HG02870 (cell line): ENCODE results near the gene PPP2R2D.
A peak's percentile ranks its signal among the peaks of the same experiment; 100 is the strongest.
"Not testable (repeated sequence)": the region's sequence is repeated elsewhere in the genome, so short reads cannot be mapped to it uniquely, and the experiment has no call there.

Experiments
- ATAC-seq: cut with Tn5 transposase; IDR thresholded peaks from one replicate; pipeline ENCODE4 v1.9.1; 2021; ENCODE audit warnings: mild to moderate bottlenecking, moderate library complexity; ENCODE audit not compliant: unreplicated experiment

PPP2R2D gene

DNA sequence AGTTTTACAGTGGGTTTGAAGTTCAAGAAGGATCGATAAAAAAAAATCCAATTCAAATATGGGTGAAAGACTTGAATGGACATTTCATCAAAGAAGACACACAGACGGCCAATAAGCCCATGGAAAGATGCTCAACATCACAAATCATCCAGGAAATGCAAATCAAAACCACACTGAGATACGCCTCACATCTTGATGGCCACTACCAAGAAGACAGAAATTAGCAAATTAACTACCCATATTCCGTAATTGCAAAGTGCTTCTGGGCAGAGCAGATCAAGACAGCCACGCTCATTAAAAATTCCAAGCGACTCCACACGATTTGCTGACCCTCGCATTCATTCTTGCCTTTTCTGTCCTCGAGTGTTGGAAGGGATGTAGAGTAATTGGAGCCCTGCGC is 34.1 kb upstream of the PPP2R2D start:
- ATAC-seq = no peak

- ATAC-seq = no peak
Observed at GRCh38 chr10:131868436-131868835, 32.4 kb upstream of the PPP2R2D start.

GRCh38 chr10:131869344-131869743 is 31.5 kb upstream of the PPP2R2D start:
- no peak for ATAC-seq

GRCh38 chr10:131870411-131870810 is 30.4 kb upstream of the PPP2R2D start:
- ATAC-seq = no peak

GRCh38 chr10:131870831-131871672 is 29.8 kb upstream of the PPP2R2D start:
- ATAC-seq = no peak

DNA sequence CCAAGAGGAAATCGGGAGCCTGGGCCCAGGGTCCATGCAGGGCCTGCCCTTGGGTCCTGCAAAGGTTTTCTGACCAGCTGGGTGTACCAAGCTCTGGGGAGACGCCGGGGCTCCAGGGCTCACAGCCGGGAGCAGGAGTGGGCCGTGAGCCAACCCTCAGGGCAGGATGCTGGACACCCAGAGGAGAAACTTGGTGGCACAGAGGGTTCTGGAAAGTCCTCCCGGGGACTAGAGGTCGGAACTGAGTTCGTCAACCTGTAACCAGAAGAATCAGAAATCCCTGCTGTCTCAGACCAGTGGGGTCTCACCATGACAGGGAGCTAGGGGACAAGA is 29.2 kb upstream of the PPP2R2D start:
- no peak for ATAC-seq

DNA sequence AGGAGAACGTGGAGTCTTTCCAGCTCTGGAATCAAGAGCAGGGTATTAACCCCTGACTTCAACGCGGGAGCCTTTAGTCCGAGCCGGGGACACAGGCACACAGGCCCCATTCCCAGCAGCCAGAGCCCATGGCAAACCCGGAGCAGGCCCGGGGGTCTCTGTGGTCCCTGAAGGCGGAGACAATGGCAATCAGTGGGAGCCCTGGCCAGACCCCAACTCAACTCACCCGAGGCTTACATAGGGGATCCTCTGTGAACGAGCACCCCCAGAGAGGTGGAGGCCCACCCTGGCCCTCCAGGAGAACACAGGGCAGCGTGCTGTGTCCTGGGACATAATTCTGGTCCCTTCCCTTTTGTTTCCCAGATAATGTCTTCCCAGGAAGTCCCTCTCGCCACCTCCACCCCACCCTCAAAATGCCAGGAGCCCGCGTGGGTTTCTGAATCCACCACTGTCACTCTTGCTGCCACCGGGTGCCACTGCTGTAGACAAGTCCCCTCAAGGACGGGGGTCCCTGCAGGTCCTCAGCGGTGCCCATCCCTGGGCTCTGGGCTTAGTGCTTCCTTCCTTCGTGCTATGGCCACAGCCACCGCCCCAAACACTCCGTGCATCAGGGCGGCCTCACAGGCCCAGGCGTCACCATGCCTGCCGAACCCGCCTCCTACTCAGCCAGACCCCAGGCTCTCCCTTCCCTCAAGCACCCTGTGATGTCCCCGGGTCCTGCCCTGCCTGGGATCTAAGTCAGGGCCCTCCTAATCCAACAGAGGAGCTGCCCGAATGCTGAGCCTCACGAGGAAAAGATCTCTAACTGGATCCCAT is 28.6 kb upstream of the PPP2R2D start:
- ATAC-seq = no peak

GRCh38 chr10:131872827-131873375 is 27.9 kb upstream of the PPP2R2D start:
- ATAC-seq = no peak

DNA sequence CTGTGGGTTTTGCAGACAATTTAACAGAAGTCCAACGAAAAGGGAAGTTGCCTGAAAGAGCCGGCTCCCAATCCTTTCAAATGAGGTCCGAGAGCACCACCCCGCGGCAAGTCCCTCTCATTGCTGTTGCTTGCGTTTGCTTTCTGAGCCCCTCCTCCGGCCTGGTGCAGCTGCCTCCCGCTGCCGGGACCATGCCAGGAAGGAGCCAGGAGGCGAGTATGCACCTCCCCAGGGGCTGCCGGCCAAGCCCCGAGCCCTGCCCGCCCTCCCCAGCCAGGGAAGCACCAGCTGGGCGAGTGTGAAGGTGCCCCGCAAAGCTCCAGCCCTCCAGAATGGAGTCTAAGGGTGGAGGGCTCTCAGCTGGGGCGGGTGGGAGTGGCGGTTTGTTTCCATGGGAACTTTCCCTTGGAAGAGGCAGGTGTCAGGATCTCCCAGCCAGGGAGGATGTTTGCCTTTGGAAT is 25.8 kb upstream of the PPP2R2D start:
- ATAC-seq = peak; percentile 81

- no peak for ATAC-seq
Observed at GRCh38 chr10:131875501-131875900, 25.3 kb upstream of the PPP2R2D start.

GRCh38 chr10:131876017-131876416 is 24.8 kb upstream of the PPP2R2D start:
- no peak for ATAC-seq

DNA sequence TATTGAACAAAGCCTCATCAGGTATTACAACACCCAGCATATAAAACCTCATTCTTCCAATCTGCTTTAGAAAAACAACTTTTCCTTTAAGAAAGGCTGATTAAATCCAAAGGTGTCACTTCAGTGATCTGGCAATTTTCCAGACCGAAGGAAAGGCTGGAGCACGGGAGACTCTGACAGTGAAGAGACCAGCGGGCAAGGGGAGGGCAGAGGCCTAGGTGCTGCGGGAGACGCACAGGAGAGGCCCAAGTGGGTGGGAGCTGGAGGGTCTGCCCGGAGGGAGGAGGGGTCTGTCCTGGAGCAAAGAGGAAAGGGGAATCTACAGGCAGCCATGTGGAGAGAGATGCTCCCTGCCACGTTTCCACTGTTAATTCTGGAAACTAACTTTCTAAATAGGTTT is 24.3 kb upstream of the PPP2R2D start:
- no peak for ATAC-seq

GRCh38 chr10:131880016-131880590 is 20.7 kb upstream of the PPP2R2D start:
- no peak for ATAC-seq

DNA sequence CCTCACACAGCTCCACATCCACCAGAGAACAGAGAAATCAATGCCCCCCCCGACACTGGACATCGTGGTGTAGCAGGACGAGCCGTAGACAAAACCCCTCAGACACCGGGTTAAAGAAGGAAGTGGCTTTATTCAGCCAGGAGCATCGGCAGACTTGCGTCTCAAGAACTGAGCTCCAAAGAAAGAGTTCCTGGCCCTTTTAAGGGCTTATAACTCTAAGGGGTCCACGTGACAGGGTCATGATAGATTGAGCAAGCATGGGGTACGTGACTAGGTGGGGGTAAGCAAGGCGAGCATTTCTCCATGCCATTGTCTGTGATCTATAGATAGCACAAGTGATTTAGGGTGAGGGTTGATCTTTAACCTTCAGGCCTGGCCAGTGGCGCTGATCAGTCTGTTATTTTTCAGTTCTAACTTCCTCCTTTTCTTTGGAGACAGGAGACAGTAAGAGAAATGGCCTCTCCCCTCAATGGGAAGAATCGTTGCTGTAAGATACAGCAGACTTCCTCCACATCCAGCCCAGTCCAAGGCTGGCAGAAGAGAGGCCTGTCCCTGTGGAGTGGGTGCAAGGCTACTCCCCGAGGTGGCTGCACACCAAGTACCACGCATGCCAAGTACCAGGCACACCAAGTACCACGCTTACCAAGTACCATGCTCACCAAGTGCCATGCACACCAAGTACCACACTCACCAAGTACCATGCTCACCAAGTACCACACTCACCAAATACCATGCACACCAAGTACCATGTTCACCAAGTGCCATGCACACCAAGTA is 19.5 kb upstream of the PPP2R2D start:
- ATAC-seq = no peak

DNA sequence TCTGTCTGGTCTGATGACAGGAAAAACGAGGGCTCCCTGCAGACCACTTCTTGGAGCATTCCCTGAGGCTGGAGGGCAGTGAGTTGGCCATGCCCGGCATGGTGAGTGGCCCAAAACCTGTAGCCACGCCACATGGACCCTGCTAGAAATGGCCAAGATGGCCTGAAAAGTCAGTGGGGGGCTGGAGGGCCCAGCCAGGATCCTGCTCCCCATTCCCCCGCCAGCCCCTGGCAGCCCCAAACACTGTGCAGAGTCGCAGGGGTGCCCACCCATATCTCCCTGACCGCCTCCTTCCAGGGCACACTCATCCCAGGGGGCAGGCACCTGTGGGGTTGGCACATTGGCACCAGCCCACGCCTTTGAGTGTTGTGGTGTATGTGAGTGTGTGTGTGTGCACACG is 18.7 kb upstream of the PPP2R2D start:
- ATAC-seq = no peak

- ATAC-seq = no peak
Observed at GRCh38 chr10:131882590-131883451, 18.0 kb upstream of the PPP2R2D start.

- not testable (repeated sequence) for ATAC-seq
Observed at GRCh38 chr10:131883621-131884393, 17.0 kb upstream of the PPP2R2D start.

DNA sequence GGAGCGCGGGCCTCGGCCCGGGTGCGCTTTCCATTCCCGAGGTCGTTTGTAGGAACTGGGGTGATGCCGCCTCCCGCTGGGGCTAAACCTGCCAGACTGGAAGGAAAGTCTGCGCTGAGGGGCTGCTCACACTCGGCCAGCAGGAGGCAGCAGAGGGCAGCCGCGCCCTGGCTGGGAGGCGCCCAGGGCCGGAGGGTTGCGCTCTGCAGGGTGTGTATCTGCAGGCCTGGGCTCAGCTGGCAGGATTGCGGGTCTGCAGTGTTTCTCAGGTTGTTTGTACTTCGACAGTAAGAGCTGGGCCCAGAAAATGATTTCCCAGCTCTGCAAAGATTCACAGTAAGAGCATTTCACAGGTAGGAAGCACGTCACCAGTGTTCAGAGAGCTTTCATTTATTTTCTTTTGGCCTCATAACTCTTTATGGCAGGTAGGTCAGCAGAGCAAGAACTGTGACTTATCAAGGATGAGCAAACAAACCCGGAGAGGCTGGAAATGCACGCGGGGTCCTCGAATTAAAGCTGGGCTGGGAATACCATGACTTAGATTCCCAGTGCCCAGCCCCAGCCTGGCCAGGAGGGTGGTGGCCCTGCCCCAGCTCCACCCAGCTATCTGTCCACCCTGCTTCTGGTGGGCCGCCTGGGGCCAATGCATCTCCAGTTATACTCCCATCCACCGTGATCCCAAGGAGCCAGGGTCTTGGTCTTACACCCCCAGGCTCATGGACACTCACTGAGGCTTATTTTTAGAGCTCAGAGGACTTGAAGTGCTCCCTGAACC is 15.2 kb upstream of the PPP2R2D start:
- ATAC-seq = peak; percentile 89
